Activated CD4-positive, alpha-beta T cell treated with anti-CD3 and anti-CD28 coated beads for 36 hours (primary cell): ENCODE data around the gene GRIN2D. TPM values are rescaled to one million over a fixed set of nuclear protein-coding genes. Genes with fewer than 3 reads are reported as not detected.

ENCODE experiments used
- ATAC-seq: fragments of 200-7000 bp; cut with Tn5 transposase; one replicate; pipeline ENCODE4 v1.10.0; 2021; ENCODE audit warnings: mild to moderate bottlenecking, moderate library complexity
- CTCF ChIA-PET: fragments of 350-600 bp; sonication (Branson Sonifier 250); formaldehyde crosslinking; loops from one replicate; lab custom pipeline; 2021; ENCODE audit warnings: antibody characterized with exemption; lab: Charles Lee
- POLR2A ChIA-PET: fragments of 350-600 bp; sonication (Branson Sonifier 250); formaldehyde crosslinking; loops from one replicate; lab custom pipeline; 2021; ENCODE audit warnings: antibody characterized with exemption, inconsistent platforms; lab: Charles Lee
- DNase-seq: peaks from one replicate; pipeline ENCODE4 v3.0.0-alpha.2; 2020
- H3K27ac Mint-ChIP-seq: one replicate; pipeline ENCODE4 v1.8.0; 2021; ENCODE audit warnings: mixed read lengths
- H3K27me3 Mint-ChIP-seq: one replicate; pipeline ENCODE4 v1.8.0; 2021; ENCODE audit warnings: mixed read lengths
- H3K36me3 Mint-ChIP-seq: one replicate; pipeline ENCODE4 v1.8.0; 2021; ENCODE audit warnings: low read depth, mixed read lengths
- H3K4me1 Mint-ChIP-seq: one replicate; pipeline ENCODE4 v1.8.0; 2021; ENCODE audit warnings: mixed read lengths
- H3K4me3 Mint-ChIP-seq: one replicate; pipeline ENCODE4 v1.8.0; 2021; ENCODE audit warnings: mild to moderate bottlenecking, moderate library complexity, mixed read lengths
- H3K9me3 Mint-ChIP-seq: one replicate; pipeline ENCODE4 v1.8.0; 2021; ENCODE audit warnings: low read depth, mixed read lengths
- intact Hi-C, 2 experiments: fragments of 100-400 bp; cut with DNase I in 1 of 2; cut with micrococcal nuclease in 1 of 2; formaldehyde crosslinking; loops; one replicate each; pipeline versions ENCODE4 v1.14.2 to v1.15.1; 2022 to 2024; cut with DNase I, micrococcal nuclease
- total RNA-seq, 2 experiments: library from RNA; stranded (reverse); gene quantifications; one replicate each; pipeline ENCODE4 v1.2.3, GENCODE V29; 2021

The GRIN2D gene
- total RNA-seq, 2 experiments from 2014 or later, result 0.11 to 0.14 TPM

- no peak for ATAC-seq
- Mint-ChIP-seq H3K9me3 (no peaks in the 10 kb centered on the region), H3K27me3 (peaks cover 31% of the 10 kb centered on the region), H3K4me1 (peaks cover 27% of the 10 kb centered on the region), H3K27ac (no peak overlapping the region), H3K4me3 (no peak overlapping the region), H3K36me3 (no peaks in the 10 kb centered on the region)
- intact Hi-C loops, result loop anchor here (5.0 to 10.0 kb wide), 3 partner anchors 69 to 191 kb away; partner anchors contain the start of gene EMP3 (in 1 of the 2)
- DNase-seq, result no peak
- POLR2A ChIA-PET, result no interaction called here
- CTCF ChIA-PET, result interaction anchor here (1.1 kb wide), 1 partner anchor 63 kb away, joined by 3 read pairs; no protein-coding TSS in a partner anchor
These were observed 3.3 kb downstream of the GRIN2D start for GRCh38 chr19:48396824-48397176.

GRCh38 chr19:48397263-48398101, 4.0 kb downstream of the GRIN2D start:
- no peaks in the 10 kb centered on the region for H3K36me3 Mint-ChIP-seq
- H3K27ac Mint-ChIP-seq, result peak overlapping the region; percentile 84
- DNase-seq (no peak), ATAC-seq (no peak)
- ChIA-PET CTCF (interaction anchor here (1.1 kb wide), 1 partner anchor 64 kb away, joined by 3 read pairs; no protein-coding TSS in a partner anchor), POLR2A (no interaction called here)
- peak overlapping the region; percentile 83 for H3K4me3 Mint-ChIP-seq
- peaks cover 31% of the 10 kb centered on the region for H3K27me3 Mint-ChIP-seq
- H3K4me1 Mint-ChIP-seq, result peaks cover 27% of the 10 kb centered on the region
- intact Hi-C loops, result loop anchor here (1.0 to 10.0 kb wide), 12 partner anchors 33 to 341 kb away; partner anchors contain the start of genes CYTH2 (in 1 of the 2), EMP3 (in 1 of the 2), GRWD1 (in 1 of the 2) and LIG1 (in 1 of the 2)
- H3K9me3 Mint-ChIP-seq, result no peaks in the 10 kb centered on the region

GRCh38 chr19:48398102-48398374, 4.6 kb downstream of the GRIN2D start:
- ChIA-PET CTCF (no interaction called here), POLR2A (no interaction called here)
- DNase-seq (no peak), ATAC-seq (no peak)
- Mint-ChIP-seq H3K9me3 (no peaks in the 10 kb centered on the region), H3K36me3 (no peaks in the 10 kb centered on the region), H3K27me3 (peaks cover 31% of the 10 kb centered on the region), H3K4me1 (peaks cover 27% of the 10 kb centered on the region), H3K27ac (peak overlapping the region; percentile 84), H3K4me3 (peak overlapping the region; percentile 83)
- intact Hi-C loops, result loop anchor here (1.0 to 10.0 kb wide), 12 partner anchors 34 to 341 kb away; partner anchors contain the start of genes CYTH2 (in 1 of the 2), EMP3 (in 1 of the 2), GRWD1 (in 1 of the 2) and LIG1 (in 1 of the 2)

- Mint-ChIP-seq H3K4me3 (peak overlapping the region; percentile 83), H3K4me1 (peaks cover 29% of the 10 kb centered on the region), H3K36me3 (no peaks in the 10 kb centered on the region), H3K27me3 (peaks cover 31% of the 10 kb centered on the region), H3K9me3 (no peaks in the 10 kb centered on the region), H3K27ac (no peak overlapping the region)
- ATAC-seq, result peak; percentile 68
- DNase-seq, result peak; percentile 94
- intact Hi-C loops, result loop anchor here (1.0 to 10.0 kb wide), 13 partner anchors 17 to 340 kb away; partner anchors contain the start of genes CYTH2 (in 1 of the 2), EMP3 (in 1 of the 2), GRWD1 (in 1 of the 2) and LIG1 (in 1 of the 2)
- CTCF ChIA-PET, result no interaction called here
- POLR2A ChIA-PET, result no interaction called here
These were observed 5.1 kb downstream of the GRIN2D start for GRCh38 chr19:48398375-48399235.

- DNase-seq (peak; percentile 57), ATAC-seq (peak; percentile 37)
- no peaks in the 10 kb centered on the region for H3K36me3 Mint-ChIP-seq
- H3K27me3 Mint-ChIP-seq, result peaks cover 20% of the 10 kb centered on the region
- no peaks in the 10 kb centered on the region for H3K9me3 Mint-ChIP-seq
- POLR2A ChIA-PET, result no interaction called here
- no peak overlapping the region for H3K4me3 Mint-ChIP-seq
- CTCF ChIA-PET, result interaction anchor here (1.4 to 3.7 kb wide), 2 partner anchors 9 to 36 kb away, joined by 3 to 17 read pairs; partner anchors contain the start of genes KDELR1, SYNGR4 and TMEM143
- no peak overlapping the region for H3K27ac Mint-ChIP-seq
- intact Hi-C loops, result no loop called here
- H3K4me1 Mint-ChIP-seq, result peaks cover 21% of the 10 kb centered on the region
These were observed 6.7 kb downstream of the GRIN2D start for GRCh38 chr19:48400018-48400742.

GRCh38 chr19:48401287-48401686, 7.8 kb downstream of the GRIN2D start:
- no peak overlapping the region for H3K4me3 Mint-ChIP-seq
- ChIA-PET POLR2A (no interaction called here), CTCF (interaction anchor here (0.6 to 3.7 kb wide), 4 partner anchors 10 to 388 kb away, joined by 3 to 17 read pairs (median 3); partner anchors contain the start of genes EMP3 and KDELR1)
- intact Hi-C loops, result no loop called here
- peaks cover 21% of the 10 kb centered on the region for H3K4me1 Mint-ChIP-seq
- ATAC-seq (no peak), DNase-seq (no peak)
- H3K27ac Mint-ChIP-seq, result no peak overlapping the region
- H3K36me3 Mint-ChIP-seq, result no peaks in the 10 kb centered on the region
- H3K9me3 Mint-ChIP-seq, result no peaks in the 10 kb centered on the region
- H3K27me3 Mint-ChIP-seq, result peaks cover 14% of the 10 kb centered on the region

GRCh38 chr19:48403606-48404005, 10.1 kb downstream of the GRIN2D start:
- Mint-ChIP-seq H3K36me3 (no peaks in the 10 kb centered on the region), H3K27ac (no peak overlapping the region), H3K9me3 (no peaks in the 10 kb centered on the region), H3K4me3 (no peak overlapping the region), H3K27me3 (peaks cover 4% of the 10 kb centered on the region), H3K4me1 (peaks cover 10% of the 10 kb centered on the region)
- DNase-seq, result peak; percentile 66
- CTCF ChIA-PET, result interaction anchor here (1.1 to 1.8 kb wide), 2 partner anchors 11 to 12 kb away, joined by 3 to 6 read pairs; partner anchors contain the start of gene KDELR1
- ATAC-seq, result peak; percentile 70
- intact Hi-C loops, result no loop called here
- POLR2A ChIA-PET, result no interaction called here

- no peaks in the 10 kb centered on the region for H3K36me3 Mint-ChIP-seq
- CTCF ChIA-PET, result interaction anchor here (0.6 to 1.8 kb wide), 4 partner anchors 10 to 179 kb away, joined by 3 to 6 read pairs (median 4); partner anchors contain the start of gene KDELR1
- POLR2A ChIA-PET, result no interaction called here
- no peak overlapping the region for H3K27ac Mint-ChIP-seq
- no peaks in the 10 kb centered on the region for H3K9me3 Mint-ChIP-seq
- no peak for ATAC-seq
- H3K4me3 Mint-ChIP-seq, result no peak overlapping the region
- no peak for DNase-seq
- H3K4me1 Mint-ChIP-seq, result peaks cover 2% of the 10 kb centered on the region
- peaks cover 4% of the 10 kb centered on the region for H3K27me3 Mint-ChIP-seq
- intact Hi-C loops, result no loop called here
These were observed 11.7 kb downstream of the GRIN2D start for GRCh38 chr19:48405010-48405659.

GRCh38 chr19:48405850-48406249, 12.4 kb downstream of the GRIN2D start:
- DNase-seq (no peak), ATAC-seq (no peak)
- CTCF ChIA-PET, result interaction anchor here (0.6 to 0.8 kb wide), 2 partner anchors 9 to 16 kb away, joined by 3 read pairs; no protein-coding TSS in a partner anchor
- intact Hi-C loops, result no loop called here
- no peak overlapping the region for H3K27ac Mint-ChIP-seq
- no peaks in the 10 kb centered on the region for H3K9me3 Mint-ChIP-seq
- H3K4me1 Mint-ChIP-seq, result peaks cover 2% of the 10 kb centered on the region
- POLR2A ChIA-PET, result no interaction called here
- H3K4me3 Mint-ChIP-seq, result no peak overlapping the region
- peaks cover 4% of the 10 kb centered on the region for H3K27me3 Mint-ChIP-seq
- no peaks in the 10 kb centered on the region for H3K36me3 Mint-ChIP-seq

- ChIA-PET CTCF (interaction anchor here (0.6 to 1.2 kb wide), 3 partner anchors 8 to 429 kb away, joined by 3 read pairs; no protein-coding TSS in a partner anchor), POLR2A (no interaction called here)
- H3K27me3 Mint-ChIP-seq, result peaks cover 15% of the 10 kb centered on the region
These were observed 20.6 kb downstream of the GRIN2D start for GRCh38 chr19:48413879-48414587.

More at GRCh38 chr19:48413879-48414587, 20.6 kb downstream of the GRIN2D start:
- DNase-seq (no peak), ATAC-seq (no peak)
- Mint-ChIP-seq H3K36me3 (no peaks in the 10 kb centered on the region), H3K27ac (no peak overlapping the region), H3K4me3 (no peak overlapping the region), H3K9me3 (no peaks in the 10 kb centered on the region), H3K4me1 (peaks cover 19% of the 10 kb centered on the region)
- intact Hi-C loops, result no loop called here
